ENCODE measurements around the gene IQCH. TPM values are rescaled to one million over a fixed set of nuclear protein-coding genes. Genes with fewer than 3 reads are reported as not detected.

The IQCH gene
- polyA plus RNA-seq, 3 donors = 0.03 TPM; not detected in 2

DNA sequence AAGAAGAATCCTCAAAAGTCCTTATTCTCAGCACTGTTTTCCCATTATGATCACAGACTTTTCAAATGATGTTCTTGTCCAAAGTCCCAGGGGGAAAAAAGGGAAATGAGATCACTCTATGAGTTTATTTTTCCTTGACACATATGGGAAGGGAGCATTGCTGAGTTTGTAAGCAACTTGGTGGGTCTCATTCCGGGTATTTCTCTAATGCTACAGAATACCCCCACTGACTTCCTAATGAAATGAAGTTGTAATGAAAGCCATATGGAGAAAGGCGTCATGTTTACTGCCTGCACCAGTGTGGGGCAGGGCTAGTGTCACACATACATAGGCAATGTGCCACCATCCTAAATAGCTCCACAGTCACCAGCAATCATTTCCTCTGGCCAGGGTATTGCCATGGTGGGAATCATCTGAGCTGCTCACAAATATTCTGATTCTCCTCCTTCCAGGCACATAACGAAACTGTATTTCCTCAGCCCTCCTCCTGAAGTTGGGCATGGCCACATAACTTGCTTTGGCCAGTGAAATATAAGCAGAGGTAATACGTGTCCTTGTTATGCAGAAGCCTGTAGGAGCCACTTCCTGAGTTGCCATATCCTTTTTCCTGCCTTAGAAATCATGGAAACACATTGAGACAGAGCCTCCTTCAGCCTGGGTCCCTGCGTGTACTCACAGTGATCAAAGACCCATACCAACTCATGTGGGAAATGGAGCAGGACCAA is 225.4 kb downstream of the IQCH start:
- intact Hi-C loops (cut with micrococcal nuclease) = no loop called here
- H2AFZ ChIP-seq (ENCODE audit: insufficient read depth, low read depth, low read length, poor library complexity, severe bottlenecking) = no peak overlapping the region
- 92% methylated on average over 2 of the region's 5 CpGs for WGBS (ENCODE audit: insufficient coverage)

DNA sequence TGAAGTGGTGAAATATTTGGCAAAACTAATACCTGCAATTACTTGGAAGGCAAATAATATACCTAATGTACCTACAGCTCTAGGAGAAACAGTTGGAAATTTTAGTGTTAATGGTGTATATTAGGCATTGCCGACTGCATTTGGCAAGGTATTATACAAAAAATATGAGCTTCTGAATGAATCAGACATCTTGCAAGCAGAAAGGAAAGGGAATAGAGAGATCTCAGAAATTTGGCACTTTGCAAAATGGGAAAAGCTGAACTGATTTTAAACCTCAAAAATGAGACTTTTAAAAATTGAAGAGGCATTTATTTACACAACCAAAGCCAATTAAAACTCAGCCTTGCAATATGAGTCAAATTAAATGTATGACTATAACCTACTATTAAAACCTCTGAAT is 226.2 kb downstream of the IQCH start:
- peaks cover 0 to 12% (median 5%) of the 10 kb centered on the region in 7 donors for H3K9me3 Mint-ChIP-seq
- no peak overlapping the region for H3K27ac ChIP-seq (ENCODE audit: low read depth in 1 of 2, low read length in 2 of 2)
- H3K9ac ChIP-seq (ENCODE audit: insufficient read depth, low read length, poor library complexity, severe bottlenecking) = no peak overlapping the region
- H3K36me3 ChIP-seq (replicated peaks in 1 of 2; ENCODE audit: control insufficient read depth in 1 of 2, insufficient read depth in 2 of 2, low read length in 2 of 2) = no peaks in the 10 kb centered on the region
- no peak overlapping the region for H3K4me2 ChIP-seq (replicated peaks; ENCODE audit: extremely low read depth, low read length, poor library complexity, severe bottlenecking)
- no peak overlapping the region for H3K4me3 Mint-ChIP-seq
- peaks cover 8% of the 10 kb centered on the region for H3K4me1 Mint-ChIP-seq
- peaks cover 0 to 3% of the 10 kb centered on the region in 2 donors for H3K36me3 Mint-ChIP-seq
- H3K4me3 ChIP-seq (replicated peaks in 1 of 3; ENCODE audit: low read depth in 2 of 3, low read length in 3 of 3) = no peak overlapping the region
- TF ChIP-seq, protein P1, sequence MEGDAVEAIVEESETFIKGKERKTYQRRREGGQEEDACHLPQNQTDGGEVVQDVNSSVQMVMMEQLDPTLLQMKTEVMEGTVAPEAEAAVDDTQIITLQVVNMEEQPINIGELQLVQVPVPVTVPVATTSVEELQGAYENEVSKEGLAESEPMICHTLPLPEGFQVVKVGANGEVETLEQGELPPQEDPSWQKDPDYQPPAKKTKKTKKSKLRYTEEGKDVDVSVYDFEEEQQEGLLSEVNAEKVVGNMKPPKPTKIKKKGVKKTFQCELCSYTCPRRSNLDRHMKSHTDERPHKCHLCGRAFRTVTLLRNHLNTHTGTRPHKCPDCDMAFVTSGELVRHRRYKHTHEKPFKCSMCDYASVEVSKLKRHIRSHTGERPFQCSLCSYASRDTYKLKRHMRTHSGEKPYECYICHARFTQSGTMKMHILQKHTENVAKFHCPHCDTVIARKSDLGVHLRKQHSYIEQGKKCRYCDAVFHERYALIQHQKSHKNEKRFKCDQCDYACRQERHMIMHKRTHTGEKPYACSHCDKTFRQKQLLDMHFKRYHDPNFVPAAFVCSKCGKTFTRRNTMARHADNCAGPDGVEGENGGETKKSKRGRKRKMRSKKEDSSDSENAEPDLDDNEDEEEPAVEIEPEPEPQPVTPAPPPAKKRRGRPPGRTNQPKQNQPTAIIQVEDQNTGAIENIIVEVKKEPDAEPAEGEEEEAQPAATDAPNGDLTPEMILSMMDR (IDR thresholded peaks at IDR 0.05) = no peak
- peaks cover 0 to 3% (median 2%) of the 10 kb centered on the region in 3 donors for H3K27me3 Mint-ChIP-seq (ENCODE audit: low read depth in 3 of 3)
- H3K79me2 ChIP-seq (ENCODE audit: insufficient read depth, low read length) = no peaks in the 10 kb centered on the region
- no peak overlapping the region for H3K27ac Mint-ChIP-seq
- no peaks in the 10 kb centered on the region for H3K27me3 ChIP-seq (ENCODE audit: control insufficient read depth in 2 of 2, insufficient read depth in 2 of 2, low read length in 2 of 2)
- peaks cover 0 to 3% of the 10 kb centered on the region in 2 donors for H3K9me3 ChIP-seq (replicated peaks in 1 of 2; ENCODE audit: control insufficient read depth in 1 of 2, insufficient read depth in 1 of 2, low read length in 2 of 2)
- DNase-seq = no peak
- no peaks in the 10 kb centered on the region for H4K20me1 ChIP-seq (ENCODE audit: insufficient read depth, low read length)
- no CpG with 5 or more reads among the region's 1 CpG for WGBS (ENCODE audit: insufficient coverage)
- intact Hi-C loops (cut with micrococcal nuclease) = no loop called here
- no peaks in the 10 kb centered on the region for H3K4me1 ChIP-seq (ENCODE audit: control insufficient read depth in 1 of 2, insufficient read depth in 2 of 2, low read length in 2 of 2)
- H2AFZ ChIP-seq (ENCODE audit: insufficient read depth, low read depth, low read length, poor library complexity, severe bottlenecking) = no peak overlapping the region

More for the DNA sequence above, 225.4 kb downstream of the IQCH start:
- Histone ChIP-seq H3K9me3 (replicated peaks in 1 of 2; ENCODE audit: control insufficient read depth in 1 of 2, insufficient read depth in 1 of 2, low read length in 2 of 2) (peaks cover 0 to 3% of the 10 kb centered on the region in 2 donors), H4K20me1 (ENCODE audit: insufficient read depth, low read length) (no peaks in the 10 kb centered on the region), H3K4me1 (ENCODE audit: control insufficient read depth in 1 of 2, insufficient read depth in 2 of 2, low read length in 2 of 2) (no peaks in the 10 kb centered on the region), H3K4me2 (replicated peaks; ENCODE audit: extremely low read depth, low read length, poor library complexity, severe bottlenecking) (no peak overlapping the region), H3K36me3 (replicated peaks in 1 of 2; ENCODE audit: control insufficient read depth in 1 of 2, insufficient read depth in 2 of 2, low read length in 2 of 2) (no peaks in the 10 kb centered on the region), H3K27me3 (ENCODE audit: control insufficient read depth in 2 of 2, insufficient read depth in 2 of 2, low read length in 2 of 2) (no peaks in the 10 kb centered on the region), H3K4me3 (replicated peaks in 1 of 3; ENCODE audit: low read depth in 2 of 3, low read length in 3 of 3) (no peak overlapping the region), H3K9ac (ENCODE audit: insufficient read depth, low read length, poor library complexity, severe bottlenecking) (no peak overlapping the region), H3K79me2 (ENCODE audit: insufficient read depth, low read length) (no peaks in the 10 kb centered on the region), H3K27ac (ENCODE audit: low read depth in 1 of 2, low read length in 2 of 2) (no peak overlapping the region)
- Mint-ChIP-seq H3K27ac (peak overlapping the region in 1 of 7 donors; percentile 16), H3K4me3 (no peak overlapping the region), H3K36me3 (peaks cover 0 to 3% of the 10 kb centered on the region in 2 donors), H3K27me3 (ENCODE audit: low read depth in 3 of 3) (peaks cover 0 to 2% (median 2%) of the 10 kb centered on the region in 3 donors), H3K4me1 (peaks cover 8% of the 10 kb centered on the region), H3K9me3 (peaks cover 0 to 11% (median 4%) of the 10 kb centered on the region in 7 donors)
- TF ChIP-seq, protein P1 (IDR thresholded peaks at IDR 0.05) = no peak
- DNase-seq = no peak
